Rectal smooth muscle tissue (tissue), 1 donor: Measurements from ENCODE around the gene SF3B2.
"Not testable (repeated sequence)": the region's sequence is repeated elsewhere in the genome, so short reads cannot be mapped to it uniquely, and the experiment has no call there.

Experiments used
- H3K27ac ChIP-seq: one replicate; pipeline ENCODE4 v1.7.0; 2013; ENCODE audit warnings: low read depth, low read length, inconsistent platforms
- H3K27me3 ChIP-seq: one replicate; pipeline ENCODE4 v1.7.0; 2013; ENCODE audit warnings: low read length; ENCODE audit not compliant: control insufficient read depth, insufficient read depth
- H3K36me3 ChIP-seq: one replicate; pipeline ENCODE4 v1.7.0; 2013; ENCODE audit warnings: low read length; ENCODE audit not compliant: control insufficient read depth, insufficient read depth
- H3K4me1 ChIP-seq: one replicate; pipeline ENCODE4 v1.7.0; 2013; ENCODE audit warnings: low read length; ENCODE audit not compliant: control insufficient read depth, insufficient read depth
- H3K4me3 ChIP-seq: one replicate; pipeline ENCODE4 v1.7.0; 2013; ENCODE audit warnings: low read length
- H3K9ac ChIP-seq: one replicate; pipeline ENCODE4 v1.7.0; 2013; ENCODE audit warnings: low read length

Gene SF3B2

GRCh38 chr11:66051766-66052663 is at the start of gene SF3B2:
TSS of gene SF3B2 (plus strand) at chr11:66052364. CDS start at chr11:66052385, 21 bp downstream.
- H3K36me3 ChIP-seq = peaks cover 7% of the 10 kb centered on the region
- peaks cover 13% of the 10 kb centered on the region for H3K4me1 ChIP-seq
- peak within 1 kb of the TSS; percentile 79 for H3K4me3 ChIP-seq
- peaks cover 6% of the 10 kb centered on the region for H3K27me3 ChIP-seq
- peak within 1 kb of the TSS; percentile 68 for H3K9ac ChIP-seq
- peak within 1 kb of the TSS; percentile 82 for H3K27ac ChIP-seq

GRCh38 chr11:66002648-66003225 is 49.4 kb upstream of the SF3B2 start:
- peaks cover 10% of the 10 kb centered on the region for H3K4me1 ChIP-seq
- peaks cover 34% of the 10 kb centered on the region for H3K36me3 ChIP-seq
- H3K4me3 ChIP-seq = peak overlapping the region; percentile 97
- peak overlapping the region; percentile 86 for H3K27ac ChIP-seq
- H3K27me3 ChIP-seq = no peaks in the 10 kb centered on the region
- peak overlapping the region; percentile 66 for H3K9ac ChIP-seq

GRCh38 chr11:66003291-66003690 is 48.9 kb upstream of the SF3B2 start:
- Histone ChIP-seq H3K36me3 (peaks cover 32% of the 10 kb centered on the region), H3K27ac (no peak overlapping the region), H3K4me3 (peak overlapping the region; percentile 97), H3K4me1 (peaks cover 10% of the 10 kb centered on the region), H3K27me3 (no peaks in the 10 kb centered on the region), H3K9ac (no peak overlapping the region)

- no peak overlapping the region for H3K27ac ChIP-seq
- H3K9ac ChIP-seq = no peak overlapping the region
- no peaks in the 10 kb centered on the region for H3K27me3 ChIP-seq
- H3K36me3 ChIP-seq = peaks cover 23% of the 10 kb centered on the region
- no peak overlapping the region for H3K4me3 ChIP-seq
- peaks cover 10% of the 10 kb centered on the region for H3K4me1 ChIP-seq
Observed at GRCh38 chr11:66004186-66004585, 48.0 kb upstream of the SF3B2 start.

- Histone ChIP-seq H3K27ac (no peak overlapping the region), H3K4me1 (peaks cover 6% of the 10 kb centered on the region), H3K27me3 (peaks cover 1% of the 10 kb centered on the region), H3K9ac (no peak overlapping the region), H3K36me3 (peaks cover 12% of the 10 kb centered on the region), H3K4me3 (no peak overlapping the region)
Observed at GRCh38 chr11:66006134-66006890, 45.9 kb upstream of the SF3B2 start.

- peaks cover 5% of the 10 kb centered on the region for H3K27me3 ChIP-seq
- H3K27ac ChIP-seq = no peak overlapping the region
- H3K9ac ChIP-seq = no peak overlapping the region
- H3K36me3 ChIP-seq = peaks cover 12% of the 10 kb centered on the region
- no peak overlapping the region for H3K4me3 ChIP-seq
- H3K4me1 ChIP-seq = peaks cover 6% of the 10 kb centered on the region
Observed at GRCh38 chr11:66006891-66007176, 45.3 kb upstream of the SF3B2 start.

GRCh38 chr11:66007201-66007634 is 44.9 kb upstream of the SF3B2 start:
- Histone ChIP-seq H3K9ac (no peak overlapping the region), H3K4me1 (peaks cover 6% of the 10 kb centered on the region), H3K4me3 (no peak overlapping the region), H3K36me3 (peaks cover 12% of the 10 kb centered on the region), H3K27me3 (peaks cover 9% of the 10 kb centered on the region), H3K27ac (no peak overlapping the region)

- Histone ChIP-seq H3K4me3 (no peak overlapping the region), H3K9ac (no peak overlapping the region), H3K4me1 (peaks cover 4% of the 10 kb centered on the region), H3K27ac (no peak overlapping the region), H3K27me3 (peaks cover 16% of the 10 kb centered on the region), H3K36me3 (peaks cover 12% of the 10 kb centered on the region)
Observed at GRCh38 chr11:66008095-66008467, 44.1 kb upstream of the SF3B2 start.

- peaks cover 12% of the 10 kb centered on the region for H3K36me3 ChIP-seq
- no peak overlapping the region for H3K9ac ChIP-seq
- peaks cover 21% of the 10 kb centered on the region for H3K27me3 ChIP-seq
- no peak overlapping the region for H3K4me3 ChIP-seq
- no peaks in the 10 kb centered on the region for H3K4me1 ChIP-seq
- H3K27ac ChIP-seq = no peak overlapping the region
Observed at GRCh38 chr11:66008468-66009101, 43.6 kb upstream of the SF3B2 start.

- H3K4me1 ChIP-seq = not testable (repeated sequence)
- peaks cover 21% of the 10 kb centered on the region for H3K27me3 ChIP-seq
Observed at GRCh38 chr11:66010036-66010435, 42.1 kb upstream of the SF3B2 start.

GRCh38 chr11:66011239-66011784 is 40.9 kb upstream of the SF3B2 start:
- no peaks in the 10 kb centered on the region for H3K36me3 ChIP-seq
- H3K4me3 ChIP-seq = no peak overlapping the region
- H3K27me3 ChIP-seq = peaks cover 21% of the 10 kb centered on the region
- no peak overlapping the region for H3K27ac ChIP-seq
- H3K4me1 ChIP-seq = no peaks in the 10 kb centered on the region
- H3K9ac ChIP-seq = no peak overlapping the region

More at GRCh38 chr11:66010036-66010435, 42.1 kb upstream of the SF3B2 start:
- H3K9ac ChIP-seq, H3K27ac ChIP-seq, H3K36me3 ChIP-seq, H3K4me3 ChIP-seq: not testable (repeated sequence)
